Stimulated activated naive CD4-positive, alpha-beta T cell (primary cell): ENCODE data around the gene SMARCC1.

ENCODE experiments used
- DNase-seq, 6 experiments: peaks; one replicate each; lab custom pipeline; 2025; lab: John Stamatoyannopoulos, UW

SMARCC1 gene

DNA sequence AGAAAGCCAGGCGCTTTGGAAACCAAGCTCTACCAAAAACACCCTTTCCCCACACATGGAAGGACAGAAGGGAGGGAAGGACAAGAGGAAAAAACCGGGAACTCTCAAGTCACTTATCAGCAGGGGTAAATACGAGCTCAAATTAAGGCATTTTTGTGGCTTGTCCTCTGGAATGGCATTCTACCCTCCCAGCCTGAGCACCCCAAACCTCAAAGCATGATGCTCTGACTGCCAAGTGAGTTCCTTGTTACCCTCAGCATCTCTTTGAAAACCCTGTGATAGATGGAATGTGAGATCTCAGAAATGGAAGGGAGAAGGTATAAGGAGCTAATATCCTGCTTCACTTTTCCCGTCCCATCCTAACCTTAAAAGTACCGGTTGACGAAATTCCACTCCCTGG, 194.9 kb downstream of the SMARCC1 start:
- no peak for DNase-seq

DNA sequence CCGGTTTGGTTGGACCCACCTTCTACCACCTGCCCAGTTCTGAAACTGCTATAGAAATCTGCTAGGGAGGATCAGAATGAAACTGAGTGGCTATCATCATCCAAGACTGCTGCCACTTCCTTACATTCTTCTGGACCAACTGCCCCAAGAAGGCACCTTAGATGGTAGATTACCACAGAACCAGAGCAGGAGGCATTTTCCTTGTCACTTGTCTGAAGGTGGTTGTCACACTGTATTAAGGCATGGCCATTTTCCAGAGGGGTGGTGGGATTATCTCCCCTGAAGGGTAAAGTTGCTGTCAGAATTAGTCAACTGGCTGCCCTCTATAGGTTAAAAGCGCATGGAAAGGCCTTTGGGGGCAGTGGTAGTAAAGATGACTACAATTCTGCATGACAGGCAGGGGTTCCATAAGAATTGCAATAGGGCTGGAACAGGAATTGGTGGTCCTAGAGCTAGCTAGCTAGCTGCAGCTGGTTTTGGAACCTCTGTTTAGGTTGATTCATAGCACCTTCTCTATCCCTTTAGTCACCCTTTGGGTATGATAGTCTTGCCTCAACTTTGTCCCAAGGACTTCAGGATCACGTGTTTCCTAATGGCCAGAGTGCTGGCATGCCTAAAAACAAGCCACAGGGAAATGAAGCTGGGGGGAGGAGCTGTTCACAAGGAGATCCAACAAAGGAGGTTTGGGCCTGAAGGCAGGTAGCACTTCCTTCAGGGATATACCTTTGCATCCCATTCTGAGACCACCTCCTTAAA, 198.2 kb downstream of the SMARCC1 start:
- DNase-seq, result no peak

DNA sequence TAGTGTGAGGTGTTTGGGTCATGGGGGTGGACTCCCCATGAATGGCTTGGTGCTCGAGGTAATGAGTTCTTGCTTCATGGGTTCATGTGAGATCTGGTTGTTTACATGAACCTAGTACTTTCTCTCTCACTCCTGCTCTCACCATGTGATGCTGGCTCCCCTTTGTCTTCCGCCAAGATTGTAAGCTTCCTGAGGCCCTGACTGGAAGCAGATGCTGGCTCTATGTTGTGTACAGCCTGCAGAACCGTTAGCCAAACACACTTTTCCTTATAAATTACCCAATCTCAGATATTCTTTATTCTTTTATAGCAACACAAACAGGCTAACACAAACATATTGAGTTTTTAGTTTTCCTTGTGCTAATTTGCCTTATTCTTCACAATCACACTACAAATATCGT, 199.9 kb downstream of the SMARCC1 start:
- no peak for DNase-seq

DNA sequence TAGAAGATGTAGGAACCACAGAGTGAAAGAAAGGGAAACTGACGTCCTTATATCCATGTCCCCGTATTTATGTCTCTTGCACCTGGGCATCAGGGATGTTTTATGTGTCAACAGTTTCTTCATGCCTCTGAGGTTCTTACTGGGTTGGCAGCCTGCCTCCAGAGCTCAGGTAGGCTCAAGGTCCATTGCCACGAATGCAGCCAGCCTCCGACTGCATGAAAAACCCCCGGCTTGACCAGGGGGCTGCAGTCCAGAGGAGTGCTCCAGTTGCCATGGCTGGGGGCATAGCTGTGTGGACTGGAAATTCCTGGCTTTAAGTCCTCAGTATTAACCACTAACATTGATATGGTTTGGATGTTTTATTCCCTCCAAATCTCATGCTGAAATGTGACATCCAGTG, 200.3 kb downstream of the SMARCC1 start:
- DNase-seq, result no peak

DNA sequence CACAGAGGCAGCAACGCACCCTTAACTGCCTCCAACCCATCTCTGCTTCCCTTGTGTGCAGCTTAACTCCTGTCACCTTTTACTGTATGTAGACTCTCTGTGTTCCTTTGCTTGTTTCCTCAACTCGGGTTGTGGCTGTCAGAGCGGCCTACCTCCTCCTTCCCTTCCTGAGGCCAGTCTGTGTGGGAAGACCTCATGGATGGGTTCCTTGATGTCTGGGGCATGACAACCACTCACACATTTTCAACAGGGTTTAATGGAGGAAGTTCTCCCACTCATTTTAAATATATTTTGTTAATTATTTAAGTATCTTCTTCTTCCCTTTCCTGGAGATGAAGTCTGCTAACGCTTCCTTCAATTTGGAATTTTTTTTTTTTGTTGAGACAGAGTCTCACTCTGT, 201.2 kb downstream of the SMARCC1 start:
- no peak for DNase-seq

DNA sequence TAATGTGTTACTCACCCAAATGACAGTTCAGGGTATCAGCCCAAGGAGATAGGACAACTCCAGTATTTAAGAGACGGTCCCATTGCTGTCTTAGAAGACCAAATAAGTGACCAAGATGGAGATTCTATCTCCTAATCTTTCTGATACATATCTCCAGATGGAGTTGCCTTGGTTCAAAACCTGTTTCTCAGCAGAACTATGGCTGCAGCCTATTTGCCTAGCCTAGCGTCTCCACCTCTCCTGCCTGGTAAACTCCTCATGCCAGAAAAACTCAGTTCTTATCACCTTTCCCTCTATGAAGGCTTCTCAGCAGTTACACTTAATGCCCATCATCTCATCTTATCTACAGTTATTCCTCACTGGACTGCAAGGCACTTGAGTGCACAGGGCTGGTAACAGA, 201.8 kb downstream of the SMARCC1 start:
- DNase-seq, result no peak

DNA sequence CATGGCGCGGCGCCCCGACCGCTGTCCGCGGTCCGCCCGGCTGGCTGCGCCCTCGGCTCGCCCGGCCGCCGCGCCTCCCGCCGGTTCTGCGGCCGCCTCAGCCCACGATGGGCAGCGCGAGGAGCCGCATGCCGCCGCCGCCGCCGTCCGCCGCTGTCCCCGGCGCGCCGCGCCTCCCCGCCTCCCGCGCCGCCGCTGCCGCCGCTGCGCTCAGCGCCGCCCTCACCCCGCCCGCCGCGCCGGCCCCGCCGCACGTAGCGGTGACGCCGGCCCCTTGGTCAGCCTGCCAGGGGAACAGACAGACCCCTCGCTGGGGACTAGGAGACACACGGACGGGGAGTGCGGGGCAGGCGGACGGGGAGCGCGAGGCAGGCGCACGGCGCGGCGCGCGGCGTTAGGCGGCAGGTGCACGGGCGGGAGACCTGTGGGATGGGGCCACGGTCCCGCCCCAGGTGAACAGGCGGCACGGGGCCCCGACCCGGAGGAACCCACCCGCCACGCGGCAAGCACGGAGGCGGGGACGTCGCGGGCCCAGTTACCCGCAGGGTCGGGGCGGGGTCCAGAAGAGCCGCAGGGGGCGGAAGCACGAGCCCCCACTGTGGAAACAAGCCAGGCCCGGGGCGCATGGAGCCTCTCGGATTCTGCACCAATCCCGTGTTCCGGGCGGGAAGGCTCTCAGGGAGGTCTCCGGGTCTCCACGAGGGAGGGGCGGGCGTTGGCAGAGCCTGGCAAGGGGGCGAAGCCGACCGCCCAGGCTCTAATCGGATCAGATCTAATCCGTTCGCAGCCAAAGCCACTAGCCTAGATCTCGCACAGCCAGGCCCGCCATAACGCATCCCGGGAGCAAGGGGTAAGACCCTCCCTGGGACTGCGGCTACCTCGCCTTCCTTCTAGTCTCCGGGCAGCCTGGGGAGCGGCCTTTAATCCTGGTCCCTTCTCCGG, 202.7 kb downstream of the SMARCC1 start, which contains the start of gene CSPG5:
Gene CSPG5, minus strand, starts transcription at position 175 of the 942 bp plus-strand sequence. Its CDS starts 172 bp downstream, at position 3.
- DNase-seq, result peak in 4 of 6 experiments; percentile 13 to 42 (median 26)

DNA sequence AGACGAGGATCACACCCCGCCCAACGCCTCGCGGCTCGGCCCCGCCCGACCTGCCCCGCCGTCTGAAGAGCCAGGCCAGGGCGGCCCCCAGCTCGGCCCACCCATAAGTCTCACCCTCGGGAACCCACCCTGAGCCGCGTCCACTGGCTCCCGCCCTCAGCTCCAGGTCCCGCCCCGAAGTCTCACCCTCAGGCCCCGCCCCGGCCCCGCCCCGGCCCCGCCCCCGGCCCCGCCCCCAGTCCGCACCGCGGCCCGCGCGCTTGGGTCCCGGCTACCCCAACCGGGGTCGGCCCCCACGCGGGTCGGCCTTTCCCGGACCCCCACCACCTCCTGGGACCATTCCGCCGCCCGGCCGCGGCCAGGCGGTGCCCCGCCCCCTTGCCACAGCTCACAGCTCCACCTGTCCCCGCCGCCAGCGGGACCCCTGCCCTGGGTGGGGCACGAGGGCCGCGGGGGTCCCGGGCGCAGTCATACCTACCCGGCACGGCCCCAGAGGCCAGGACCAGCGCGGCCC, 203.5 kb downstream of the SMARCC1 start:
- DNase-seq, result peak in 5 of 6 experiments; percentile 7 to 48 (median 30)

DNA sequence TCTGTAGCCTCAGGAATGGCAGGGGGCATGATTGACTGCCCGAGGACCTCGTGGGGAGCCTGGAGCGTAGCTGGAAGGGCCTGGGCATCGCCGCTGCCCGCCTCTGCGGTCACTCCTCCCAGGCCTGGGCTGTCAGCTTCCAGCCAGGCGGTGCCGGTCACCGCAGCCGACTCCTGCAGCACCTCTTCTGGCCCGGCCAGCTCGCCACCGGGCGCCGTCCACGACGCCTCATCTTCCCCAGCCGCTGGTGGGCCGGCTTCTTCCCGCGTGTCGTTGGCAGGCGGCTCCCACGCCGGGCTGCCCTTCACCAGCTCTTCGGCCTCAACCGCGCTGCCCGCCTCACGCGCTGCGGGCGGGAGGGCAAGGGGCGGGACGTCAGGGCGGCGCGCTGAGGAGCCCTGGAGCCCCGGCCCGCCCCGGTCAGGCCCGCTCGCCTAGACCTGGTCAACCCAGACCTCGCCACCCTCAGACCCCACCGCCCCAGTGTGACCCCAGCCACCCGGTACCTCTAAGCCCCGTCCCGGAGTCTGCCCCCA, 204.0 kb downstream of the SMARCC1 start:
- DNase-seq, result no peak

DNA sequence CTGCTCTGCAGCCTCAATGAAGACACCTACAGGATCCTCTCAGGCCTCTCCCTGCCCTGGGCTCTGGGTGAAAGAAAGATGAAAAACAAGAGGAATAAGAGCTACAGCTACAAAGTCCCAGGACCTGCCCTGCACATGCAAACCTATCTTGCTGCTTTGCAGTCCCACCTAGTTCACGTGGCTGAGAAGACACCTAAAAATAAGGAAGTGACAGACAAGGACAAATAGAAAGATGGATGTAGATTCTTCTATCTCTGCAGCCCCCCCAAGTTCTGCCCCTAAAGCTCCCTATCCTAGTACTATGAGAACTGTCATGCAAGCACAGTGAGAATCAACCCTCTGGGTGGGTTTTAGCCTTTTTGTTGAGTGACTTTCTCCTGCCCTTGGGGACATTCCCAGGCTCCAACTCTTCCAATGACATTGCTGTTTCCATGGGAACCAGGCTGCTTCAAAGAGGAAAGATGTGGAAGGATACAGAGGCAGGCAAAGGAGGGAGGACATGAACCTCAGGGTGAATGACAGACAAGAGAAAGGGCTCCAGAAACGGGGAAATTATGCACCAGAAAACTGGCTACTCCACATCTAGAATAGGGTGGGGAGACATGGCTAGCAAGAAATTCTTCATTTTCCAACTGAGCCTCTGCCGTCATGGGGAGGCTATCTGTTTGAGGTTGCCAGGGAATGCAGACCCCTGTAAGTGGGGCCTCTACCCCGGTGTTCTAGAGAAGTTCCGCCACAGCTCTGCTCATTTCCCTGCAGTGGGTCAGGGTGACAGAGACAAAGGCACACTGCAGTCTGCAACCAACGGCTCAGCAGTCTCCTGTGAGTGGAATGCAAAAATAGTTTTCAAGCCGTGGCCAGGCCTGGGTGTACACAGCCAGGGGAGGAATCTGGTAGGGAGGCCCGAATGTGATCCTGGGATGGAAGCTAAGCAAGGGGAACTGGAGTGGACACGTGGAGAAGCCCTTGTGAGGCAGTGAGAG, 208.2 kb downstream of the SMARCC1 start:
- no peak for DNase-seq

DNA sequence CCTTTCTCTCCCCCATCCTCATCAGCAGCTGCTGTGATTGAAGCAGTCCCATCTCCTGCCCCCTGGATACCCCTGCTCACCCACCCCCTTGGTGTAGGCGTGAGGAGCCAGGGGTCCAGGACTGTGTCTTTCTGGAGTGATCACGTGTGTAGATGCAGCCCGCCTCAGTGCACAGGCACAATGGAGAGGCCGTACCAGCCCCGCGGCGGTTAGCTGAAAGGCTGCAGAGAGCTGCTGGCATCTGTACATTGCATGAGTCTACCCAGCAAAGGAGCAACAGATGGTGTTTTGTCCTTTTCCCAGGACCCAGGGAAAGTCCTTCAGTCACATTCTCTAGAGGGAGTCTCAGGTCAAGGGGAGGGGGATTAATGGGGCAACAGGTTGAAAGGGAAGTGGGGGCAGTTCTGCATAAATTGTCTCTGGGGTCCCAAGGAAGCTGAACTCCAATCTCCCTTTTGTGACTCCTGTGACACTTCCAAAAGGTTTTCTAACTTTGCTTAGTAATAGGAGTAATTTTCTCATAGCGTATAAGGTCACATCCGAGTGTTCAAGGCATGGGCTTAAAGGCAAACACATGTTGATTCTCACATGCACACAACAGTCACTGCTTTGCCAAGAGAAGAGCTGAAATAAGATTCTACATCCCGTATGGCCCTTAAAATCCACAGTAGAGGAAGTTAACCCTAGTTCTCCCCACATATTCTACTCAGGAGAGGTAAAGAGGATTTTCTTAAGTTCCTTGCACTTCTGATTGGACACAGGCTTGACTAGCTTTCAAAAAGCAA, 210.1 kb downstream of the SMARCC1 start:
- no peak for DNase-seq

DNA sequence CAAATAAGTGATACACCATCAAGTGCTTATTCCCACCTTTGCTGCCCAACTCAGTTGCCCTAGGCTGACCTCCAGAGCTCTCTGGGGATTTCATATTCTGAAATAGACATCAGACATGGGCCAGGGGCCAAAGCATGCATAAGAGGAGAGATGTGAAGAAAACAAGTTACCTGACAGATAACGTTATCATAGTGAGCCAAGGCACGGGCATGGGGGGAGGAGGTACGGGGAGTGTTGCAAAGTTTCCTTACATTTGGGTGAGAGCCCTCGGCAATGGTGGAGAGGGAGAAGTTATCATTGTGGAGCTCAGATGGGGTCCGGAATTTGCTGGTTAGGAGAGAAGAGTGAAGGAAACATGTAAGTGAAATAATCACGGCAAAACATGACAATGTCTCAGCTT, 212.8 kb downstream of the SMARCC1 start:
- DNase-seq, result no peak

DNA sequence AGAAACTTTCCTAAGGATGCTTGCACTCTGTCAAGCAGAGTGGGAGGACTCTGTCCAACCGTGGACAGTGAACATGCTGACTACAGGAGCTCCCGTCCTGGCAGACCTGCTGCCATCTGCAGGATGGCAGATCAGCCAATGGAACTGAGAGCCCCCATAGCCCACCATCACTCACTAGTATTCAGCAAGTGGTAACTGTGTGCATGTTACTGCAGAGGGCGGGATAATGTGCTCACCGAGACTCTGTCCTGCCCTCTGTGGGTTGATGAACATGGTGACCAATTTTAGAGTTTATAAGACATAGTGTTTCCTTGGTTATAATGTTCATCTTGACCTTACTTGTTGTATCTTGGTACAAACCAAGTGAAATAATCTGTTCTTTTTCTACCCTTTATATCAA, 214.5 kb downstream of the SMARCC1 start:
- no peak for DNase-seq

DNA sequence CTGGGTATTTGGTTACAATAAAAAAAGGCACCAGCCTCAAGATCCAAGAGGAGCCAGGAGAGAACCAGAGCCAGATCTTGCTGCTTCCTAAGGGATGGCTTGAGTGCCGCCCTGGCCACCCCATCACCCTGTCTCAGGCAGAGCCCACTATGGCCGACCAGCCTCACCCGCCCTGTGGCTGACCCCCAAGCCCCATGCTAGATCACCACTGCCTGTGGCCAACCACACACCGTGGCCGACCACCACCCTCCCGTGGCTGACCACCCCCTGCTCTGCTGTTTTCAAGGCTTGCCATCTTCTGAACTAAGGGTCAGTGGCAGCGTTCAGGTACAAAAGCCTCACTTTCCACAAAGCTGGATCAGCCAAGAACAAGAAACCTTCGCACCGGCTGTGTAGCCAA, 215.0 kb downstream of the SMARCC1 start:
- no peak for DNase-seq

DNA sequence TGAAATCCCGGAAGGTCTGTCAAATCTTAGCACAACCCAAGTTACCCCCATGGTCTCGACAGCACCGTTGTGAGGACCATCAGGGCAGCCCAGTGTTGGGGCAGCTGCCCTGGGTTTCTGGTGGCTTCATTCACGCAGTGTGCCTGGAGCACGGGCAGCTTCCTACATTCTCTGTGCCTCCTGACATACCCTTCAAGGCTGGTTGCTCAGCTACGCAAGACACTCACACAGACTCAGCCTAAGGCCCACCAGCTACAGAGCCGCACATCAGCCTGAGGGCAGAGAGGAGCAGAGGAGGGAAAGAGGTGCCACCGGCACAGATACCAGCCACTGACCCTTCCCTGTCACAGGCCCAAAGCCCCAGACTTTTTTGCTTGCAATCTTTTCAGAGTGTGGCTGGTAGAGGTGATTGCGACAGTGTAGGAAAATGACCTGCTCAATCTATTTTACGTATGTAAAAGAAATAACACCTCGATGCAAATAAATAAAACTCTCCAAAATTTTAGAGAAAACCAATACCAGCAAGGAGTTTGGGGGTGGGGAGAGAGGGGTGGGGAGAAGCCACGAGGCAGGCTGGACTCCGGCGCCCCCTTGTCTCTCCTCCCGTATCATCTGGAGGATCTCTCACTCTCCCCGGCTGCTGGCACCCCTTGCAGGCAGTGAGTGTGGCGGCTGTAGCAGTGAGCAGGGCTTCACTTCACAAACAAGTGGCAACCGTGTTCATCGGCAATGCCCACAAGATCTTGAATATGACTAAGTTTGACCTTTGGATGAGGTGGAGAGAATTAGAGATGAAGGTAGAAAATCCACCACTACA, 215.8 kb downstream of the SMARCC1 start:
- no peak for DNase-seq

DNA sequence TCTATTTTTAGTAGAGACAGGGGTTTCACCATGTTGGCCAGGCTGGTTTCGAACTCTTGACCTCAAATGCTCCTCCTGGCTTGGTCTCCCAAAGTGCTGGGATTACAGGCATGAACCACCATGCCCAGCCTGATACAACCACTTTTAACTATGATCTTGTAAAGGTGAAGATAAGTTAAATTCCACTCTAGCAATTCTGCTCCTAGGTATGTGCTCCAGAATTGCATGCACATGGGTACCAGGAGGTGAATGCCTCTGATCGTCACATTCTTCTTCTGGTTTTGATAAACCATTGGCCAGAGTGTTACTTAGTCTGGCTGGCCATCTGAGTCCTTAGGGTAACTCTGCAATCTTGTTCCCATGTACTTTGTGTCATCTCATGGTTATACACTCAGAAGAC, 225.3 kb downstream of the SMARCC1 start:
- no peak for DNase-seq

DNA sequence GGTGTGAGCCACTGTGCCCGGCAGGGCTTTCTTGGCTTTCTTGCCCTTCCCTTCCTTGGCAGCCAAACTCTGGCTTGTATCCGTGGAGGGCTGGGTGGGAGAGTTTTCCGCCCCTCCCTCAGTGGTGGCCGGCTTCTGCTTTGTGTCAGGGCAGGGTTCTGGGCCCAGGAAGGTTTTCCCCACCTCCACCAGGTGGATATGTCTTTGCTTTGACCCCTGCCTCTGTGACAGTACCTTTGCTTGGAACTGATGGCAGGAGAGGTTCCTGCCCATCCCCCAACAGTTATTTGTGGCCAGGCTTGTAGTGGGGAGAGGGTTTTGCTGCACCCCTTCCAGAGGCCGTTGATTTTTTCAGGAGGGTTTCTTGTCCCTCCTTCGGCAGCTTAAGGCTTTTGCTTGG, 227.4 kb downstream of the SMARCC1 start:
- DNase-seq, result no peak

DNA sequence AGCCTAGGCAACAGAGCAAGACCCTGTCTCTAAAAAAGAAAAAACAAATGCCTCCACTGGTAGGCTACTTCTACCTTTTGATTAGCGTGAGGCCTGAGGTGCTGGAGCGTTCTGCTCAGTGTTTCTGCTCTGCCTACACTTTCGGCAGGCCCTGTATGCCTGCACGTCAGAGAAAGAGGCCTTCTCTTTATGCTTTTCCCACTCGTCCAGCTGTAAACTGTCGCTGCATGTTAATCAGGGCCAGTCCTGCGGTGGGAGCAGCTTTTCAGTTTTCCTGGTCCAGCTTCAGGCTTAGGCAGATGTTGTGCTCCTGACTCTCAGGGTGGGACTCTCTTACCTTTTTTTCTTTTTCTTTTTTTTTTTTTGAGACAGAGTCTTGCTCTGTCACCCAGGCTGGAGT, 228.3 kb downstream of the SMARCC1 start:
- DNase-seq, result no peak

DNA sequence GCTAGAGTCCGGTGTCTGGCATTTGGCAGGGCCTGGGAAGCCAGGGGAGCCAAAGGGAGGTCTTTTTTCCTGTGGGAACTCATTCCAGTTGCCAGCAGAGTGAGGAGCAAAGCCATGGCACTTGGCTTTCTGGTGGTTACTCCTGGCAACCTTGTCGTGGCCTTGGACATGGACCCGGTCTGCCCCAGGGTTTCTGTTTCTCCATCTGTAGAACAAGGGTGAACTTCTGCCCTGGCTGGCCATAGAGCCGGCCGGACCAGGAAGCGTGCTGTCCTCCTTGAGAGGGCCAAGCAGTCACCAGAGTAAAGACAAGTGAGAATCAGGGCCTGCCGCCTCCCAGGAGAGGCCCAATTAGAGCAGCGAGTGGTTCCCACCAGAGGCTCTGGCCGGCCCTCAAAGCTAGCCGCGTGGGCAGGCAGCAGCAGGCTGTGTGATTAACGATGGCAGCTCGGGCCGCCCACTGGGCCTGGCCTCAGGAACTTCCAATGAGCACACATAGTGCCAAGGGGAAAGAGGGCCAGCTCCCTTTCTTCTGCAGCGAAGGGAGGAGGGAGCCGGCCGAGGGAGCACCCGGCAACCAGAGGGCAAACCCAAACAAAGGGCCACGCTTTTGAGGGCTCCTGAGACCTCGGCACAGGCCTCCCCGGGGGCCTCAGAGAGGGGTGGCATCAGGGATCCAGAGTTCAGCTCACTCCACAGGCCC, 239.1 kb downstream of the SMARCC1 start:
- DNase-seq, result no peak
